Left renal cortex interstitium (tissue), 4 donors: ENCODE data around the gene SAMM50. TPM values are rescaled to one million over a fixed set of nuclear protein-coding genes. Genes with fewer than 3 reads are reported as not detected.

ENCODE experiments used
- DNase-seq, 4 donors: peaks; one replicate each; pipeline ENCODE4 v3.0.0-alpha.2; 2013; ENCODE audit warnings: low read depth in 4 of 4, low spot score in 2 of 4, missing footprints in 1 of 4
- polyA plus RNA-seq, 4 donors: library from polyadenylated mRNA; unstranded; fragments of 120-200 nt; gene quantifications; one replicate each; pipeline ENCODE4 v1.2.1, GENCODE V29; 2013; ENCODE audit not compliant: insufficient read length in 4 of 4

SAMM50 gene
- polyA plus RNA-seq, 4 donors, result 65.2 to 67.5 (median 66.5) TPM

- no peak for DNase-seq
Measured at GRCh38 chr22:43976861-43977795, 21.9 kb downstream of the SAMM50 start.

- DNase-seq, result no peak
Measured at GRCh38 chr22:43978558-43978957, 23.3 kb downstream of the SAMM50 start.

- no peak for DNase-seq
Measured at GRCh38 chr22:43980579-43980978, 25.3 kb downstream of the SAMM50 start.

- no peak for DNase-seq
Measured at GRCh38 chr22:43980996-43981395, 25.8 kb downstream of the SAMM50 start.

GRCh38 chr22:43983808-43984207 is 28.6 kb downstream of the SAMM50 start:
- no peak for DNase-seq

- no peak for DNase-seq
Measured at GRCh38 chr22:43985532-43985931, 30.3 kb downstream of the SAMM50 start.

- no peak for DNase-seq
Measured at GRCh38 chr22:43988116-43988820, 33.0 kb downstream of the SAMM50 start.

GRCh38 chr22:43988960-43989359 is 33.7 kb downstream of the SAMM50 start:
- no peak for DNase-seq

GRCh38 chr22:43990044-43990443 is 34.8 kb downstream of the SAMM50 start:
- DNase-seq, result no peak

GRCh38 chr22:43991316-43992020 is 36.2 kb downstream of the SAMM50 start:
- DNase-seq, result no peak

- no peak for DNase-seq
Measured at GRCh38 chr22:43992331-43992821, 37.1 kb downstream of the SAMM50 start.

- DNase-seq, result peak in 2 of 4 donors; percentile 28 to 48
Measured at GRCh38 chr22:43993072-43993760, 38.0 kb downstream of the SAMM50 start.

- no peak for DNase-seq
Measured at GRCh38 chr22:43994006-43994405, 38.8 kb downstream of the SAMM50 start.

GRCh38 chr22:43994416-43994815 is 39.2 kb downstream of the SAMM50 start:
- DNase-seq, result no peak

GRCh38 chr22:43995057-43995685 is 39.9 kb downstream of the SAMM50 start:
- DNase-seq, result no peak

GRCh38 chr22:43995798-43996169 is 40.5 kb downstream of the SAMM50 start:
- no peak for DNase-seq

GRCh38 chr22:43996170-43996980 is 41.1 kb downstream of the SAMM50 start:
- DNase-seq, result peak in 1 of 4 donors; percentile 28

- DNase-seq, result no peak
Measured at GRCh38 chr22:43996981-43997265, 41.7 kb downstream of the SAMM50 start.

GRCh38 chr22:43998679-43999264 is 43.5 kb downstream of the SAMM50 start:
- DNase-seq, result no peak
